ENCODE results near the gene NSUN6. TPM values are rescaled to one million over a fixed set of nuclear protein-coding genes. Genes with fewer than 3 reads are reported as not detected.

Gene NSUN6
- total and polyA plus RNA-seq, 2 experiments from 2014 or later = 18.1 to 37.4 TPM

Other genes with a start within 250 kb of the NSUN6 start
- gene ARL5B, start 7.8 kb upstream of the NSUN6 start, total RNA-seq (2014; rRNA removed; shearing (Covaris generic)) = 76.4 and 82.0 TPM in 2 replicates
- gene ARL5B, start 7.8 kb upstream of the NSUN6 start, polyA plus RNA-seq (2016; fragmentation: Nextera tagmentation; extraction: Ambion mirVana) = 21.5 and 22.8 TPM in 2 replicates